ENCODE results near the gene TTC7B. TPM values are rescaled to one million over a fixed set of nuclear protein-coding genes. Genes with fewer than 3 reads are reported as not detected.
A peak's percentile ranks its signal among the peaks of the same experiment; 100 is the strongest.

TTC7B gene
- total and polyA plus RNA-seq, 2 of the 8 experiments (the other 6 are each of a cell fraction or from before 2014, with no cell fraction given): 23.7 to 34.0 TPM

- Histone ChIP-seq H2BK12ac (ENCODE audit: low read depth, low read length) (peak overlapping the region; percentile 62; the same call in 1 of the 2 replicates), H4K20me1 (replicated peaks in 1 of 2; ENCODE audit: control insufficient read depth in 1 of 2, insufficient read depth in 2 of 2, low read length in 2 of 2) (no peaks in the 10 kb centered on the region), H3K23me2 (ENCODE audit: low read depth, low read length) (no peaks in the 10 kb centered on the region), H3K4me2 (ENCODE audit: insufficient read depth in 1 of 2, low read depth in 2 of 2, low read length in 2 of 2) (no peak overlapping the region), H4K5ac (ENCODE audit: insufficient read length, low read depth, low read length) (no peak overlapping the region), H3K9ac (replicated peaks in 1 of 4; ENCODE audit: extremely low read depth in 1 of 4, low read depth in 3 of 4, low read length in 3 of 4) (no peak overlapping the region), H3K14ac (ENCODE audit: insufficient read length) (no peak overlapping the region), H3K23ac (ENCODE audit: insufficient read length) (no peak overlapping the region), H3K18ac (ENCODE audit: extremely low read depth, low read length) (no peak overlapping the region), H3K27me3 (replicated peaks in 1 of 4; ENCODE audit: control insufficient read depth in 3 of 4, extremely low read depth in 1 of 4, insufficient read depth in 3 of 4, low read length in 3 of 4) (no peaks in the 10 kb centered on the region), H3K36me3 (ENCODE audit: control insufficient read depth in 2 of 4, insufficient read depth in 4 of 4, low read length in 3 of 4) (no peaks in the 10 kb centered on the region), H2BK5ac (ENCODE audit: low read depth, low read length) (0 out of 2 replicates have a peak overlapping the region, but pooled peaks have one; percentile 14), H4K91ac (replicated peaks; ENCODE audit: insufficient read length, low read length) (peak overlapping the region; percentile 46), H2AFZ (ENCODE audit: low read length) (no peak overlapping the region), H3K4ac (replicated peaks; ENCODE audit: insufficient read length, low read depth, low read length) (no peak overlapping the region), H4K8ac (ENCODE audit: extremely low read depth, insufficient read depth, low read length) (no peak overlapping the region), H3K56ac (replicated peaks; ENCODE audit: insufficient read length, low read depth, low read length) (no peak overlapping the region), H3K79me2 (ENCODE audit: control insufficient read depth in 1 of 2, insufficient read depth in 2 of 2, low read length in 2 of 2) (no peaks in the 10 kb centered on the region), H2BK20ac (ENCODE audit: low read length) (no peak overlapping the region; the same call in 1 of the 2 replicates), H3K79me1 (ENCODE audit: low read depth, low read length) (no peaks in the 10 kb centered on the region), H2AK5ac (ENCODE audit: low read depth, low read length) (no peak overlapping the region), H3K4me1 (replicated peaks in 1 of 4; ENCODE audit: control insufficient read depth in 3 of 4, insufficient read depth in 4 of 4, low read length in 3 of 4) (peaks cover 8 to 23% (median 20%) of the 10 kb centered on the region in 4 experiments; a peak in 6 of 7 replicates), H3K9me3 (ENCODE audit: insufficient read depth in 2 of 2, low read depth in 1 of 2, low read length in 1 of 2) (no peaks in the 10 kb centered on the region), H3K4me3 (ENCODE audit: extremely low read depth in 1 of 4, insufficient read depth in 2 of 4, low read depth in 3 of 4, low read length in 4 of 4) (no peak overlapping the region), H3K27ac (ENCODE audit: low read depth, low read length) (no peak overlapping the region), H2BK15ac (ENCODE audit: low read length) (no peak overlapping the region), H2BK120ac (replicated peaks; ENCODE audit: low read depth, low read length) (no peak overlapping the region)
- DNase-seq (ENCODE audit: low read depth in 1 of 2, low spot score in 2 of 2): no peak
- CTCF ChIA-PET (ENCODE audit: partially characterized antibody): interaction anchor here (1.1 to 2.6 kb wide), 3 partner anchors 9 to 90 kb away, joined by 3 to 9 read pairs (median 3); no protein-coding TSS in a partner anchor
- POLR2A ChIA-PET (ENCODE audit: partially characterized antibody): no interaction called here
- 80% methylated on average over 10 of the region's 10 CpGs; no CpG with 5 or more reads in 1 of the 2 experiments for WGBS, 2 experiments (ENCODE audit: extremely low coverage in 1 of 2, insufficient coverage in 1 of 2, insufficient read length in 1 of 2, insufficient replicate concordance in 2 of 2, low coverage in 1 of 2, low lambda C conversion rate in 2 of 2, missing lambda C conversion rate in 1 of 2)
- TF ChIP-seq RXRA (IDR thresholded peaks at IDR 0.05; ENCODE audit: insufficient read depth, low read depth, low read length) (no peak), POLR2AphosphoS5 (IDR thresholded peaks at IDR 0.05; ENCODE audit: low read depth, low read length) (no peak), MAFK (IDR thresholded peaks at IDR 0.05; ENCODE audit: low read depth, low read length) (no peak), CHD1 (IDR thresholded peaks at IDR 0.05; ENCODE audit: low read depth, low read length) (no peak), CREB1 (IDR thresholded peaks at IDR 0.05) (no peak)
- no peak for FAIRE-seq
Observed at GRCh38 chr14:90607141-90607540, 209.1 kb downstream of the TTC7B start.
